Measurements from ENCODE around the gene MYLK.

Gene MYLK

GRCh38 chr3:123684636-123685035 lies 199.5 kb downstream of the MYLK start:
- H3K9me3 ChIP-seq (ENCODE audit: insufficient read depth, low read depth, low read length): no peaks in the 10 kb centered on the region
- no peak overlapping the region for H2AFZ ChIP-seq (ENCODE audit: low read length)
- H3K27me3 ChIP-seq (ENCODE audit: insufficient read depth, low read length, poor library complexity, severe bottlenecking): no peaks in the 10 kb centered on the region
- TF ChIP-seq EZH2phosphoT487 (IDR thresholded peaks at IDR 0.05; ENCODE audit: borderline replicate concordance) (no peak), CTCF (conservative IDR thresholded peaks at IDR 0.05; ENCODE audit: low read length) (no peak)
- no peaks in the 10 kb centered on the region for H3K79me2 ChIP-seq (ENCODE audit: insufficient read depth, low read length)
- H3K4me3 ChIP-seq (ENCODE audit: low read length, poor library complexity, severe bottlenecking): no peak overlapping the region
- H3K9me2 ChIP-seq (replicated peaks; ENCODE audit: low read depth, low read length): no peaks in the 10 kb centered on the region
- H3K4me2 ChIP-seq (ENCODE audit: low read depth, low read length, poor library complexity, severe bottlenecking): no peak overlapping the region
- no peaks in the 10 kb centered on the region for H3K4me1 ChIP-seq (ENCODE audit: insufficient read depth, low read length, poor library complexity, severe bottlenecking)
- H3K9ac ChIP-seq (ENCODE audit: low read depth, low read length, poor library complexity, severe bottlenecking): no peak overlapping the region
- H3K36me3 ChIP-seq (ENCODE audit: insufficient read depth, low read length): no peaks in the 10 kb centered on the region
- no peaks in the 10 kb centered on the region for H3F3A ChIP-seq (ENCODE audit: low read depth)
- H4K20me1 ChIP-seq (ENCODE audit: insufficient read depth, low read length, poor library complexity, severe bottlenecking): no peaks in the 10 kb centered on the region

GRCh38 chr3:123684209-123684608 lies 199.9 kb downstream of the MYLK start:
- Histone ChIP-seq H3K9me3 (ENCODE audit: insufficient read depth, low read depth, low read length) (no peaks in the 10 kb centered on the region), H3K27me3 (ENCODE audit: insufficient read depth, low read length, poor library complexity, severe bottlenecking) (no peaks in the 10 kb centered on the region), H3K4me3 (ENCODE audit: low read length, poor library complexity, severe bottlenecking) (no peak overlapping the region), H3K79me2 (ENCODE audit: insufficient read depth, low read length) (no peaks in the 10 kb centered on the region), H3K9ac (ENCODE audit: low read depth, low read length, poor library complexity, severe bottlenecking) (no peak overlapping the region), H3F3A (ENCODE audit: low read depth) (no peaks in the 10 kb centered on the region), H2AFZ (ENCODE audit: low read length) (no peak overlapping the region), H4K20me1 (ENCODE audit: insufficient read depth, low read length, poor library complexity, severe bottlenecking) (no peaks in the 10 kb centered on the region), H3K4me2 (ENCODE audit: low read depth, low read length, poor library complexity, severe bottlenecking) (no peak overlapping the region), H3K4me1 (ENCODE audit: insufficient read depth, low read length, poor library complexity, severe bottlenecking) (no peaks in the 10 kb centered on the region), H3K36me3 (ENCODE audit: insufficient read depth, low read length) (no peaks in the 10 kb centered on the region), H3K9me2 (replicated peaks; ENCODE audit: low read depth, low read length) (no peaks in the 10 kb centered on the region)
- TF ChIP-seq EZH2phosphoT487 (IDR thresholded peaks at IDR 0.05; ENCODE audit: borderline replicate concordance) (no peak), CTCF (conservative IDR thresholded peaks at IDR 0.05; ENCODE audit: low read length) (no peak)

GRCh38 chr3:123683505-123684154 lies 200.5 kb downstream of the MYLK start:
- no peaks in the 10 kb centered on the region for H3K27me3 ChIP-seq (ENCODE audit: insufficient read depth, low read length, poor library complexity, severe bottlenecking)
- no peak for TF ChIP-seq EZH2phosphoT487 (IDR thresholded peaks at IDR 0.05; ENCODE audit: borderline replicate concordance)
- TF ChIP-seq CTCF (conservative IDR thresholded peaks at IDR 0.05; ENCODE audit: low read length): no peak
- H3K4me3 ChIP-seq (ENCODE audit: low read length, poor library complexity, severe bottlenecking): no peak overlapping the region
- H3K9ac ChIP-seq (ENCODE audit: low read depth, low read length, poor library complexity, severe bottlenecking): no peak overlapping the region
- H3K4me1 ChIP-seq (ENCODE audit: insufficient read depth, low read length, poor library complexity, severe bottlenecking): no peaks in the 10 kb centered on the region
- no peak overlapping the region for H3K4me2 ChIP-seq (ENCODE audit: low read depth, low read length, poor library complexity, severe bottlenecking)
- H3F3A ChIP-seq (ENCODE audit: low read depth): no peaks in the 10 kb centered on the region
- no peaks in the 10 kb centered on the region for H4K20me1 ChIP-seq (ENCODE audit: insufficient read depth, low read length, poor library complexity, severe bottlenecking)
- H3K9me3 ChIP-seq (ENCODE audit: insufficient read depth, low read depth, low read length): no peaks in the 10 kb centered on the region
- H3K36me3 ChIP-seq (ENCODE audit: insufficient read depth, low read length): no peaks in the 10 kb centered on the region
- no peaks in the 10 kb centered on the region for H3K79me2 ChIP-seq (ENCODE audit: insufficient read depth, low read length)
- H2AFZ ChIP-seq (ENCODE audit: low read length): no peak overlapping the region
- no peaks in the 10 kb centered on the region for H3K9me2 ChIP-seq (replicated peaks; ENCODE audit: low read depth, low read length)

Measured in Loucy (cell line).